Hepatocyte (in vitro differentiated cells): ENCODE data around the gene FAM135A.

Experiments used
- EZH2 ChIP-seq: fragments of 200-600 bp; sonication (generic); IDR thresholded peaks from 2 replicates; pipeline ENCODE4 v1.6.1; 2016; ENCODE audit warnings: antibody characterized with exemption, mild to moderate bottlenecking, borderline replicate concordance
- EZH2phosphoT487 ChIP-seq: fragments of 200-600 bp; sonication (generic); IDR thresholded peaks from one replicate; pipeline ENCODE4 v1.6.1; 2018; ENCODE audit warnings: antibody characterized with exemption, mild to moderate bottlenecking, low read depth, moderate library complexity; ENCODE audit not compliant: unreplicated experiment, severe bottlenecking
- TF ChIP-seq, protein P1 (sequence below): fragments of 200-600 bp; sonication (generic); IDR thresholded peaks from 2 replicates; pipeline ENCODE4 v1.5.1; 2016; ENCODE audit warnings: antibody characterized with exemption, mild to moderate bottlenecking; ENCODE audit not compliant: poor library complexity

DNA sequence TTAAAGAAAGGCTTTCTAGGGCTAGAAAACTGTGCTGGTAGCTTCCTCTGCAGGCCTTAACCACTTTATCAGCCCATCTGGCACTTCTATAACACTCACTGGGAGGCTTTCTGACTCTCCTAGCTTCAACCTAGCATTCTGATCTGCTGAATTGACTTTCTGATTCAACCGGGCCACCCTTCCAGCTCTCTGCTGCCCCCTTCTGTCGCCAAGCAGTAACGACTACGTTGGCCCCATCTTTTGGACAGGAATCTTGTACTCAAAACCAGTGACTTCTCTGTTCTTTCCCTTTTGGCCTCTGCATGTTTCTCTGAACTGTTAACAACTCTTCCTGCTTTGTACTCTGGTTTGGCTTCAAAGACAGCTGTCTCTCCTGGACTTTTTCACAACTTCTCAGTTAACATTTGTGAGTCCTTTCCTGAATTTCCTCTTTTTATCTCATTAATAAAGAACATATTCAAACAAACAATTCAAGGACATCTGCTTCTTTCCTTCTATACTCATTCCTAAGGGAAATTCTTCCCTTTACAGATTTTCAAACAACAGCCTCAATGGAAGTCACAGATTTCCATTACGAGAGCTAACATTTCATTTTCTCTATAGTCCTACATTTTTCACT, 43.9 kb upstream of the FAM135A start:
- TF ChIP-seq, protein P1, sequence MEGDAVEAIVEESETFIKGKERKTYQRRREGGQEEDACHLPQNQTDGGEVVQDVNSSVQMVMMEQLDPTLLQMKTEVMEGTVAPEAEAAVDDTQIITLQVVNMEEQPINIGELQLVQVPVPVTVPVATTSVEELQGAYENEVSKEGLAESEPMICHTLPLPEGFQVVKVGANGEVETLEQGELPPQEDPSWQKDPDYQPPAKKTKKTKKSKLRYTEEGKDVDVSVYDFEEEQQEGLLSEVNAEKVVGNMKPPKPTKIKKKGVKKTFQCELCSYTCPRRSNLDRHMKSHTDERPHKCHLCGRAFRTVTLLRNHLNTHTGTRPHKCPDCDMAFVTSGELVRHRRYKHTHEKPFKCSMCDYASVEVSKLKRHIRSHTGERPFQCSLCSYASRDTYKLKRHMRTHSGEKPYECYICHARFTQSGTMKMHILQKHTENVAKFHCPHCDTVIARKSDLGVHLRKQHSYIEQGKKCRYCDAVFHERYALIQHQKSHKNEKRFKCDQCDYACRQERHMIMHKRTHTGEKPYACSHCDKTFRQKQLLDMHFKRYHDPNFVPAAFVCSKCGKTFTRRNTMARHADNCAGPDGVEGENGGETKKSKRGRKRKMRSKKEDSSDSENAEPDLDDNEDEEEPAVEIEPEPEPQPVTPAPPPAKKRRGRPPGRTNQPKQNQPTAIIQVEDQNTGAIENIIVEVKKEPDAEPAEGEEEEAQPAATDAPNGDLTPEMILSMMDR, result peak; percentile 84
- TF ChIP-seq EZH2 (no peak), EZH2phosphoT487 (no peak)
